Kidney (tissue), 22 donors: ENCODE data around the gene B4GALT4. TPM values are rescaled to one million over a fixed set of nuclear protein-coding genes. Genes with fewer than 3 reads are reported as not detected.

ENCODE experiments used
- DNase-seq, 5 donors: peaks; one replicate each; pipeline ENCODE4 v3.0.0-alpha.2; 2013 to 2020
- FAIRE-seq: peaks from 2 replicates; lab custom pipeline; 2012; peaks lifted over from hg19 to GRCh38; lab: Jason Lieb, UNC
- H3K27ac ChIP-seq, 2 donors: one replicate each; pipeline ENCODE4 v1.7.0; 2013; ENCODE audit warnings: low read depth in 2 of 2, low read length in 2 of 2, inconsistent platforms in 1 of 2
- H3K27me3 ChIP-seq: one replicate; pipeline ENCODE4 v1.7.1; 2013; ENCODE audit warnings: low read length, inconsistent platforms; ENCODE audit not compliant: control insufficient read depth, insufficient read depth
- H3K36me3 ChIP-seq, 3 donors: one replicate each; pipeline versions ENCODE4 v1.7.0 to v1.7.1; 2013; ENCODE audit warnings: low read length in 3 of 3, control low read depth in 1 of 3, inconsistent platforms in 1 of 3; ENCODE audit not compliant: insufficient read depth in 3 of 3, control insufficient read depth in 2 of 3
- H3K4me1 ChIP-seq, 3 donors: one replicate each; pipeline versions ENCODE4 v1.7.0 to v1.7.1; 2013; ENCODE audit warnings: low read length in 3 of 3, inconsistent platforms in 1 of 3, low read depth in 1 of 3; ENCODE audit not compliant: control insufficient read depth in 2 of 3, insufficient read depth in 2 of 3
- H3K4me3 ChIP-seq, 3 donors: one replicate each; pipeline versions ENCODE4 v1.7.0 to v1.8.1; 2013; ENCODE audit warnings: low read length in 3 of 3, control low read depth in 1 of 3, inconsistent platforms in 1 of 3
- H3K9ac ChIP-seq, 3 donors: one replicate each; pipeline versions ENCODE4 v1.7.0 to v1.7.1; 2013; ENCODE audit warnings: low read length in 3 of 3, control low read depth in 1 of 3, inconsistent platforms in 1 of 3
- H3K9me3 ChIP-seq, 3 donors: one replicate each; pipeline versions ENCODE4 v1.7.0 to v1.7.1; 2013; ENCODE audit warnings: low read length in 3 of 3, control low read depth in 1 of 3, inconsistent platforms in 1 of 3; ENCODE audit not compliant: control insufficient read depth in 2 of 3, insufficient read depth in 1 of 3
- intact Hi-C: fragments of 100-400 bp; cut with DNase I; formaldehyde crosslinking; loops from one replicate; pipeline ENCODE4 v1.11.1; 2022
- long read RNA-seq, 10 donors: library from polyadenylated mRNA in 1 of 10; unstranded in 1 of 10; transcript quantifications; one replicate each; pipeline ENCODE4 v2.0.0 and lab custom pipeline, GENCODE V29; 2021 to 2026
- polyA plus RNA-seq: library from polyadenylated mRNA; stranded (reverse); fragments of 350-450 nt; fragmentation: Illumina TruSeq; extraction: RNeasy Lipid Tissue Mini Kit (QIAGEN cat#74804); gene quantifications from one replicate; pipeline ENCODE4 v1.2.3, GENCODE V29; 2014; ENCODE audit warnings: low read depth, low replicate concordance; ENCODE audit not compliant: insufficient read depth
- total RNA-seq: library from RNA; stranded (reverse); fragmentation: NEBNext Ultra II Directional; extraction: Animal tissue kit (Norgen Biotek cat#: 25700); gene quantifications from one replicate; pipeline ENCODE4 v1.2.1, GENCODE V29; 2021
- TF ChIP-seq, protein P1 (sequence below): IDR thresholded peaks from 3 replicates; pipeline ENCODE4 v1.5.1; 2012; ENCODE audit warnings: mild to moderate bottlenecking, moderate library complexity, borderline replicate concordance; ENCODE audit not compliant: insufficient read depth; ENCODE audit errors: extremely low read depth
- donor health status: control.
- donor health status: control.
- donor health status: control.
- donor health status: control.
- donor health status: control.
- donor health status: DM: yes; HTN: yes; CAD: no.
- donor health status: Normal renal cell carcinoma (clear cell type).

The B4GALT4 gene, protein sequence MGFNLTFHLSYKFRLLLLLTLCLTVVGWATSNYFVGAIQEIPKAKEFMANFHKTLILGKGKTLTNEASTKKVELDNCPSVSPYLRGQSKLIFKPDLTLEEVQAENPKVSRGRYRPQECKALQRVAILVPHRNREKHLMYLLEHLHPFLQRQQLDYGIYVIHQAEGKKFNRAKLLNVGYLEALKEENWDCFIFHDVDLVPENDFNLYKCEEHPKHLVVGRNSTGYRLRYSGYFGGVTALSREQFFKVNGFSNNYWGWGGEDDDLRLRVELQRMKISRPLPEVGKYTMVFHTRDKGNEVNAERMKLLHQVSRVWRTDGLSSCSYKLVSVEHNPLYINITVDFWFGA
- total RNA-seq (23.1 TPM), polyA plus RNA-seq (29.9 TPM)
- long read RNA-seq, donor 1, full-length matches to known transcripts = 7 of 7 reads
- long read RNA-seq, donor 1, partial matches to known transcripts = 0 of 7 reads
- long read RNA-seq, donor 1, other reads (novel, unspliced or antisense) = 0 of 7 reads
- long read RNA-seq, donor 2, partial matches to known transcripts = 0 of 5 reads
- long read RNA-seq, donor 2, other reads (novel, unspliced or antisense) = 0 of 5 reads
- long read RNA-seq, donor 3, partial matches to known transcripts = 0 of 5 reads
- long read RNA-seq, donor 3, other reads (novel, unspliced or antisense) = 0 of 5 reads
- long read RNA-seq, donor 4, partial matches to known transcripts = 0 of 1 reads
- long read RNA-seq, donor 4, other reads (novel, unspliced or antisense) = 0 of 1 reads
- long read RNA-seq, donor 5 = 0 reads
- long read RNA-seq, donor 6, partial matches to known transcripts = 10 of 16 reads
- long read RNA-seq, donor 6, other reads (novel, unspliced or antisense) = 0 of 16 reads
- long read RNA-seq, donor 7, transcript B4GALT4-202 (8 exons, 2,459 nt) = major isoform, 11 of 23 reads
- long read RNA-seq, donor 7, partial matches to known transcripts = 4 of 23 reads
- long read RNA-seq, donor 7, other reads (novel, unspliced or antisense) = 7 of 23 reads
- long read RNA-seq, donor 8, partial matches to known transcripts = 0 of 5 reads
- long read RNA-seq, donor 8, other reads (novel, unspliced or antisense) = 0 of 5 reads
- long read RNA-seq, donor 9, partial matches to known transcripts = 0 of 4 reads
- long read RNA-seq, donor 9, other reads (novel, unspliced or antisense) = 0 of 4 reads
- long read RNA-seq, donor 10, partial matches to known transcripts = 0 of 1 reads
- long read RNA-seq, donor 10, other reads (novel, unspliced or antisense) = 0 of 1 reads

DNA sequence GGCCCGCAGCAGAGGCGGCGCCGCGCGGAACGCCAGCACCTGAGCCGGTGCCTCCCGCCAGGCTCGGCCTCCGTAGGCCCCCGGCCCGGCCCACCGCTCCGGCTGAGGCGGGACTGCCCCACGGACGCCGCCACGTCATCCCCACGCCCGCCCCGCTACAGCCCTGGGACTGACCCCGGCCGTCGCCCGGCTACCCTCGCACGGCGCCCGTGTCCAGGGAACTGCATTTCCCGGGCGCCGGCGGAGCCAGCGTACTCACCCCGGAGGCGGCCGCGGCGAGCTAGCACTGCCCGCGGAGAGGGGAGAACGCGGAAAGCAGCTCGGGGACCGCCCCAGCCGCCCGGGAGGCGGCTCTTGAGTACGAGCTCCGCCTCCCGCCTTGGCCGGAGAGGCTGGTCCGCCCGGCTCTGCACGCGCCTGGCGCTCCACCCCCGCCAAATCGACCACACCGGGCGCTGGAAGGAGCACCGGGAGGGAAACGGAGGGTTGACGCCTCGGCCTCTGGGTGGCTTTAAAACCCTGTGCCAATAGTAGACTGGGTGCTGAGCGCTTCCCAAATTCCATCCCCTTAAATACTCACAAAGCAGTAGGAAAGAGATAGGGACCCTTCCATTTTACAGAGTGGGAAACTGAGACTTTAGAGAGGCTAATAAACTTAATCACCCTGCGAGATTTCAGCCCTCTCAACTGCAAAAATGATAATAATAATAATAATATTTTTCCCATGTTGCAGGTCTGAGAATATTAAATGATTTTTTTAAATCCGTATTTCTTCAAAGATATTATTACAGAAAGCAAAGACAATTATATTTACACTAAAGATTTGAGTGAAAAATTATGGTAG, at the start of gene B4GALT4:
Gene B4GALT4, minus strand, starts transcription at position 288 of the 844 bp plus-strand sequence. CDS start 10,779 bp downstream, outside the sequence.
- intact Hi-C loops = no loop called here
- H3K4me1 ChIP-seq = peaks cover 0 to 11% (median 3%) of the 10 kb centered on the region in 3 donors
- peak within 1 kb of the TSS; percentile 37 to 80 (median 76) for H3K9ac ChIP-seq
- H3K9me3 ChIP-seq = no peaks in the 10 kb centered on the region
- H3K27me3 ChIP-seq = no peaks in the 10 kb centered on the region
- H3K27ac ChIP-seq = peak within 1 kb of the TSS; percentile 85 to 94
- DNase-seq = peak; percentile 89 to 97 (median 94)
- TF ChIP-seq, protein P1, sequence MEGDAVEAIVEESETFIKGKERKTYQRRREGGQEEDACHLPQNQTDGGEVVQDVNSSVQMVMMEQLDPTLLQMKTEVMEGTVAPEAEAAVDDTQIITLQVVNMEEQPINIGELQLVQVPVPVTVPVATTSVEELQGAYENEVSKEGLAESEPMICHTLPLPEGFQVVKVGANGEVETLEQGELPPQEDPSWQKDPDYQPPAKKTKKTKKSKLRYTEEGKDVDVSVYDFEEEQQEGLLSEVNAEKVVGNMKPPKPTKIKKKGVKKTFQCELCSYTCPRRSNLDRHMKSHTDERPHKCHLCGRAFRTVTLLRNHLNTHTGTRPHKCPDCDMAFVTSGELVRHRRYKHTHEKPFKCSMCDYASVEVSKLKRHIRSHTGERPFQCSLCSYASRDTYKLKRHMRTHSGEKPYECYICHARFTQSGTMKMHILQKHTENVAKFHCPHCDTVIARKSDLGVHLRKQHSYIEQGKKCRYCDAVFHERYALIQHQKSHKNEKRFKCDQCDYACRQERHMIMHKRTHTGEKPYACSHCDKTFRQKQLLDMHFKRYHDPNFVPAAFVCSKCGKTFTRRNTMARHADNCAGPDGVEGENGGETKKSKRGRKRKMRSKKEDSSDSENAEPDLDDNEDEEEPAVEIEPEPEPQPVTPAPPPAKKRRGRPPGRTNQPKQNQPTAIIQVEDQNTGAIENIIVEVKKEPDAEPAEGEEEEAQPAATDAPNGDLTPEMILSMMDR = no peak
- H3K36me3 ChIP-seq = peaks cover 0 to under 1% (median 0%) of the 10 kb centered on the region in 3 donors
- FAIRE-seq = no peak
- H3K4me3 ChIP-seq = peak within 1 kb of the TSS; percentile 68 to 75 (median 70)

DNA sequence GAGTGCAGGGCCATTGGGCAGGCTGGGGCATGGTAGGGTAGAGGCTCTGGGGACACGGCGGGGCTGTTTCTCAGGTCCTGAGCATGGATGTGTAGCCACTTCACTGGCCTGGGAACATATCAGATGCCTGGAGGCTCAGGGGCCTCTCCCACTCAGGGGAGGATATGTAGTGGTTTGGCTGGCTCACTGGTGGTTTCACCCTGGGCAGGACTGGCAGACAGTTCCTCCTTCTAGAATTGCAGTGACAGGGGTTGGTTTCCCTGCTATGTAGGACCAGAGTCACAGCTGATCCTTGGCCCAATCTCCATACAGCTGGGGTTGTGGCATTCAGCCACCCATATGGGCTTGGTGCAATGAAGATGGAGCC, 48.7 kb upstream of the B4GALT4 start:
- no peak overlapping the region for H3K27ac ChIP-seq
- H3K9me3 ChIP-seq = peaks cover 0 to 4% (median 0%) of the 10 kb centered on the region in 3 donors
- FAIRE-seq (no peak), DNase-seq (no peak)
- intact Hi-C loops = no loop called here
- peaks cover 0 to 11% (median 10%) of the 10 kb centered on the region in 3 donors for H3K4me1 ChIP-seq
- no peaks in the 10 kb centered on the region for H3K27me3 ChIP-seq
- TF ChIP-seq, protein P1 = no peak
- no peaks in the 10 kb centered on the region for H3K36me3 ChIP-seq
- H3K9ac ChIP-seq = no peak overlapping the region
- no peak overlapping the region for H3K4me3 ChIP-seq
